Embryonic facial prominence (tissue), 1 donor: ENCODE results near the gene NMB.
A peak's percentile ranks its signal among the peaks of the same experiment; 100 is the strongest.
"Not testable (repeated sequence)": the region's sequence is repeated elsewhere in the genome, so short reads cannot be mapped to it uniquely, and the experiment has no call there.

Experiments used
- DNase-seq: peaks from one replicate; pipeline ENCODE4 v3.0.0-alpha.2; 2016; ENCODE audit errors: extremely low spot score

The NMB gene

GRCh38 chr15:84656972-84657371 is 1.0 kb downstream of the NMB start:
- DNase-seq, result no peak

GRCh38 chr15:84654689-84655453 is 3.1 kb downstream of the NMB start:
- peak; percentile 54 for DNase-seq

GRCh38 chr15:84653910-84654688 is 3.9 kb downstream of the NMB start, which contains the start of gene WDR73:
Gene WDR73 (minus strand): TSS chr15:84654283. CDS start chr15:84654274, 9 bp downstream.
- peak; percentile 93 for DNase-seq

- DNase-seq, result no peak
Observed at GRCh38 chr15:84653584-84653909, 4.5 kb downstream of the NMB start.

GRCh38 chr15:84649706-84650105 is 8.3 kb downstream of the NMB start:
- no peak for DNase-seq

GRCh38 chr15:84648539-84648938 is 9.5 kb downstream of the NMB start:
- no peak for DNase-seq

- no peak for DNase-seq
Observed at GRCh38 chr15:84647726-84648125, 10.3 kb downstream of the NMB start.

GRCh38 chr15:84645997-84646396 is 12.0 kb downstream of the NMB start:
- DNase-seq, result no peak

GRCh38 chr15:84645496-84645895 is 12.5 kb downstream of the NMB start:
- DNase-seq, result no peak

- no peak for DNase-seq
Observed at GRCh38 chr15:84643838-84644237, 14.2 kb downstream of the NMB start.

- DNase-seq, result not testable (repeated sequence)
Observed at GRCh38 chr15:84642640-84643039, 15.4 kb downstream of the NMB start.

GRCh38 chr15:84641871-84642270 is 16.1 kb downstream of the NMB start:
- DNase-seq, result not testable (repeated sequence)

- no peak for DNase-seq
Observed at GRCh38 chr15:84638103-84638502, 19.9 kb downstream of the NMB start.

- no peak for DNase-seq
Observed at GRCh38 chr15:84634228-84634837, 23.7 kb downstream of the NMB start.

GRCh38 chr15:84633311-84634227 is 24.4 kb downstream of the NMB start:
- peak; percentile 42 for DNase-seq

GRCh38 chr15:84631706-84632272 is 26.2 kb downstream of the NMB start:
- no peak for DNase-seq

- DNase-seq, result no peak
Observed at GRCh38 chr15:84629033-84629432, 29.0 kb downstream of the NMB start.

- DNase-seq, result no peak
Observed at GRCh38 chr15:84625123-84625522, 32.9 kb downstream of the NMB start.

GRCh38 chr15:84624359-84624758 is 33.6 kb downstream of the NMB start:
- no peak for DNase-seq

- DNase-seq, result no peak
Observed at GRCh38 chr15:84621358-84621979, 36.5 kb downstream of the NMB start.

- no peak for DNase-seq
Observed at GRCh38 chr15:84620626-84621025, 37.4 kb downstream of the NMB start.
